WTC11 (cell line): Measurements from ENCODE around the gene ABHD10. TPM values are rescaled to one million over a fixed set of nuclear protein-coding genes. Genes with fewer than 3 reads are reported as not detected.

ENCODE experiments used
- ATAC-seq: fragments of 200-7000 bp; cut with Tn5 transposase; 2 replicates; pipeline ENCODE4 v1.10.0; 2021; ENCODE audit warnings: mild to moderate bottlenecking, moderate library complexity
- CTCF ChIA-PET: fragments of 300-600 bp; sonication (Branson Sonifier 250); formaldehyde crosslinking; loops from one replicate; lab custom pipeline; 2021; ENCODE audit warnings: antibody characterized with exemption; lab: Charles Lee
- POLR2A ChIA-PET: fragments of 350-600 bp; sonication (Branson Sonifier 250); formaldehyde crosslinking; loops from one replicate; lab custom pipeline; 2021; ENCODE audit warnings: antibody characterized with exemption; lab: Charles Lee
- DNase-seq: peaks from one replicate; pipeline ENCODE4 v3.0.0; 2021; ENCODE audit warnings: low spot score
- H3K27ac Mint-ChIP-seq: 2 replicates; pipeline ENCODE4 v1.8.0; 2021; ENCODE audit warnings: mixed read lengths
- H3K27me3 Mint-ChIP-seq: 2 replicates; pipeline ENCODE4 v1.8.0; 2021; ENCODE audit warnings: low read depth, mild to moderate bottlenecking, moderate library complexity, mixed read lengths
- H3K36me3 Mint-ChIP-seq: 2 replicates; pipeline ENCODE4 v1.8.0; 2021; ENCODE audit warnings: mixed read lengths
- H3K4me1 Mint-ChIP-seq: 2 replicates; pipeline ENCODE4 v1.8.0; 2022; ENCODE audit warnings: mixed read lengths
- H3K4me3 Mint-ChIP-seq: 2 replicates; pipeline ENCODE4 v1.8.0; 2021; ENCODE audit warnings: mild to moderate bottlenecking, moderate library complexity, mixed read lengths
- H3K9me3 Mint-ChIP-seq: 2 replicates; pipeline ENCODE4 v1.8.0; 2021; ENCODE audit warnings: mixed read lengths
- ESRRA ChIP-seq: sonication (generic); formaldehyde crosslinking; IDR thresholded peaks from 2 replicates; pipeline ENCODE4 v1.8.1; 2022; ENCODE audit warnings: mild to moderate bottlenecking, missing genetic modification reagents, borderline replicate concordance
- FOXJ3 ChIP-seq: sonication (generic); formaldehyde crosslinking; IDR thresholded peaks from 2 replicates; pipeline ENCODE4 v1.9.0; 2021; ENCODE audit warnings: missing genetic modification reagents, mild to moderate bottlenecking, borderline replicate concordance
- GTF2I ChIP-seq: fragments of 250-450 bp; sonication (Bioruptor Pico); conservative IDR thresholded peaks from 2 replicates; pipeline ENCODE4 v1.4.0; 2021; ENCODE audit warnings: mild to moderate bottlenecking
- IRF2 ChIP-seq: sonication (generic); formaldehyde crosslinking; IDR thresholded peaks from 2 replicates; pipeline ENCODE4 v1.8.0; 2022; ENCODE audit warnings: low read depth, missing genetic modification reagents, borderline replicate concordance
- NFE2L1 ChIP-seq: sonication (generic); formaldehyde crosslinking; IDR thresholded peaks from 2 replicates; pipeline ENCODE4 v1.8.1; 2023; ENCODE audit warnings: missing genetic modification reagents
- NR1H2 ChIP-seq: sonication (generic); formaldehyde crosslinking; IDR thresholded peaks from 2 replicates; pipeline ENCODE4 v1.9.0; 2021; ENCODE audit warnings: mild to moderate bottlenecking, moderate library complexity, missing genetic modification reagents
- RELA ChIP-seq: sonication (generic); formaldehyde crosslinking; IDR thresholded peaks from 2 replicates; pipeline ENCODE4 v1.8.1; 2022; ENCODE audit warnings: missing genetic modification reagents, mild to moderate bottlenecking, borderline replicate concordance
- TEAD4 ChIP-seq: sonication (generic); formaldehyde crosslinking; IDR thresholded peaks from 2 replicates; pipeline ENCODE4 v1.8.0; 2022; ENCODE audit warnings: mild to moderate bottlenecking, missing genetic modification reagents
- ZNF263 ChIP-seq: sonication (generic); formaldehyde crosslinking; IDR thresholded peaks from 2 replicates; pipeline ENCODE4 v1.8.1; 2022; ENCODE audit warnings: low read depth, mild to moderate bottlenecking, moderate library complexity, missing genetic modification reagents
- ZNF416 ChIP-seq: fragments of 250-450 bp; sonication (Bioruptor Pico); IDR thresholded peaks from 2 replicates; pipeline ENCODE4 v1.9.0; 2021; ENCODE audit warnings: mild to moderate bottlenecking, inconsistent platforms
- ZNF423 ChIP-seq: fragments of 250-450 bp; sonication (Bioruptor Pico); IDR thresholded peaks from 2 replicates; pipeline ENCODE4 v2.1.2; 2022; ENCODE audit warnings: mild to moderate bottlenecking, moderate library complexity
- total RNA-seq: library from RNA; stranded (reverse); gene quantifications from 3 replicates; pipeline ENCODE4 v1.2.3, GENCODE V29; 2021
- TF ChIP-seq, protein P1 (sequence below): sonication (generic); formaldehyde crosslinking; IDR thresholded peaks from 2 replicates; pipeline ENCODE4 v1.8.1; 2023; ENCODE audit warnings: mild to moderate bottlenecking, moderate library complexity, missing genetic modification reagents
- TF ChIP-seq, protein P2 (sequence below): sonication (generic); formaldehyde crosslinking; IDR thresholded peaks from 2 replicates; pipeline ENCODE4 v1.8.0; 2022; ENCODE audit warnings: mild to moderate bottlenecking, missing genetic modification reagents
- TF ChIP-seq, protein P3 (sequence below): fragments of 250-450 bp; sonication (Bioruptor Pico); IDR thresholded peaks from 2 replicates; pipeline ENCODE4 v1.9.0; 2021; ENCODE audit warnings: mild to moderate bottlenecking
- TF ChIP-seq, protein P4 (sequence below): sonication (generic); formaldehyde crosslinking; conservative IDR thresholded peaks from 2 replicates; pipeline ENCODE4 v1.8.1; 2022; ENCODE audit warnings: mild to moderate bottlenecking, missing genetic modification reagents
- TF ChIP-seq, protein P5 (sequence below): sonication (generic); formaldehyde crosslinking; IDR thresholded peaks from 2 replicates; pipeline ENCODE4 v1.8.1; 2022; ENCODE audit warnings: mild to moderate bottlenecking, missing genetic modification reagents, moderate library complexity, borderline replicate concordance
- TF ChIP-seq, protein P6 (sequence below): sonication (generic); formaldehyde crosslinking; conservative IDR thresholded peaks from 2 replicates; pipeline ENCODE4 v1.8.1; 2023; ENCODE audit warnings: mild to moderate bottlenecking, low read depth, missing genetic modification reagents, moderate library complexity
- TF ChIP-seq, protein P7 (sequence below): fragments of 250-450 bp; sonication (Bioruptor Pico); IDR thresholded peaks from 2 replicates; pipeline ENCODE4 v1.9.0; 2021; ENCODE audit warnings: mild to moderate bottlenecking

ABHD10 gene
- total RNA-seq, 1 experiment from 2014 or later = 27.6 TPM

DNA sequence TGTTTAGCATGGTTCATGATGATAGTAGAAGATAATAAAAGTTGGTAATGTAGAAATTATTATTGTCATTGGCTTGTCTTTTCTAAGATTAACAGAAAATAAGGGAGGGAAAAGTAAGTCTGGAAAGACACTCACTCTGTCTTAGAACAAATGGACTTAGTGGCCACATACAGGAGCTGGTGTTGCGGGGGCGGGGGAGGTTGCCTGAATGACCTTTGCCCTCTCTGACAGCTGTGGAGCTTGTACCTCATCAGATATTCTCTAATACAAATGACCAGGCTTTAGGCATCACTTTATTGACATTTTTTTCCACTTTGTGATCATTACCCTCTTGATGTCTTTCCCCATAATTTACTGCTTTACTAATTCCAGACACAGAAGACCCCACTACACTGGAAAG, 25.8 kb downstream of the ABHD10 start:
- Mint-ChIP-seq H3K27me3 (peaks cover 40% of the 10 kb centered on the region), H3K4me3 (no peak overlapping the region), H3K27ac (no peak overlapping the region), H3K9me3 (no peaks in the 10 kb centered on the region), H3K4me1 (peaks cover 17% of the 10 kb centered on the region), H3K36me3 (peaks cover 3% of the 10 kb centered on the region; the same call in 1 of the 2 replicates)
- DNase-seq = no peak
- ChIA-PET POLR2A (no interaction called here), CTCF (interaction anchor here (3.3 kb wide), 1 partner anchor 9 kb away, joined by 14 read pairs; no protein-coding TSS in a partner anchor)
- TF ChIP-seq ZNF423 (CRISPR knock-in tag) (no peak), GTF2I (no peak), NR1H2 (CRISPR knock-in tag) (no peak), ESRRA (CRISPR knock-in tag) (no peak), RELA (CRISPR knock-in tag) (no peak), ZNF416 (CRISPR knock-in tag) (no peak), FOXJ3 (CRISPR knock-in tag) (no peak), TEAD4 (CRISPR knock-in tag) (no peak), IRF2 (CRISPR knock-in tag) (no peak), ZNF263 (no peak)
- TF ChIP-seq, protein P1, sequence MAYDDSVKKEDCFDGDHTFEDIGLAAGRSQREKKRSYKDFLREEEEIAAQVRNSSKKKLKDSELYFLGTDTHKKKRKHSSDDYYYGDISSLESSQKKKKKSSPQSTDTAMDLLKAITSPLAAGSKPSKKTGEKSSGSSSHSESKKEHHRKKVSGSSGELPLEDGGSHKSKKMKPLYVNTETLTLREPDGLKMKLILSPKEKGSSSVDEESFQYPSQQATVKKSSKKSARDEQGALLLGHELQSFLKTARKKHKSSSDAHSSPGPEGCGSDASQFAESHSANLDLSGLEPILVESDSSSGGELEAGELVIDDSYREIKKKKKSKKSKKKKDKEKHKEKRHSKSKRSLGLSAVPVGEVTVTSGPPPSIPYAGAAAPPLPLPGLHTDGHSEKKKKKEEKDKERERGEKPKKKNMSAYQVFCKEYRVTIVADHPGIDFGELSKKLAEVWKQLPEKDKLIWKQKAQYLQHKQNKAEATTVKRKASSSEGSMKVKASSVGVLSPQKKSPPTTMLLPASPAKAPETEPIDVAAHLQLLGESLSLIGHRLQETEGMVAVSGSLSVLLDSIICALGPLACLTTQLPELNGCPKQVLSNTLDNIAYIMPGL (CRISPR knock-in tag) = no peak
- TF ChIP-seq, protein P2, sequence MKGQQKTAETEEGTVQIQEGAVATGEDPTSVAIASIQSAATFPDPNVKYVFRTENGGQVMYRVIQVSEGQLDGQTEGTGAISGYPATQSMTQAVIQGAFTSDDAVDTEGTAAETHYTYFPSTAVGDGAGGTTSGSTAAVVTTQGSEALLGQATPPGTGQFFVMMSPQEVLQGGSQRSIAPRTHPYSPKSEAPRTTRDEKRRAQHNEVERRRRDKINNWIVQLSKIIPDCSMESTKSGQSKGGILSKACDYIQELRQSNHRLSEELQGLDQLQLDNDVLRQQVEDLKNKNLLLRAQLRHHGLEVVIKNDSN (CRISPR knock-in tag) = no peak
- TF ChIP-seq, protein P3, sequence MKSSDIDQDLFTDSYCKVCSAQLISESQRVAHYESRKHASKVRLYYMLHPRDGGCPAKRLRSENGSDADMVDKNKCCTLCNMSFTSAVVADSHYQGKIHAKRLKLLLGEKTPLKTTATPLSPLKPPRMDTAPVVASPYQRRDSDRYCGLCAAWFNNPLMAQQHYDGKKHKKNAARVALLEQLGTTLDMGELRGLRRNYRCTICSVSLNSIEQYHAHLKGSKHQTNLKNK (CRISPR knock-in tag) = no peak
- TF ChIP-seq, protein P4, sequence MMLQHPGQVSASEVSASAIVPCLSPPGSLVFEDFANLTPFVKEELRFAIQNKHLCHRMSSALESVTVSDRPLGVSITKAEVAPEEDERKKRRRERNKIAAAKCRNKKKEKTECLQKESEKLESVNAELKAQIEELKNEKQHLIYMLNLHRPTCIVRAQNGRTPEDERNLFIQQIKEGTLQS (CRISPR knock-in tag) = no peak
- TF ChIP-seq, protein P5, sequence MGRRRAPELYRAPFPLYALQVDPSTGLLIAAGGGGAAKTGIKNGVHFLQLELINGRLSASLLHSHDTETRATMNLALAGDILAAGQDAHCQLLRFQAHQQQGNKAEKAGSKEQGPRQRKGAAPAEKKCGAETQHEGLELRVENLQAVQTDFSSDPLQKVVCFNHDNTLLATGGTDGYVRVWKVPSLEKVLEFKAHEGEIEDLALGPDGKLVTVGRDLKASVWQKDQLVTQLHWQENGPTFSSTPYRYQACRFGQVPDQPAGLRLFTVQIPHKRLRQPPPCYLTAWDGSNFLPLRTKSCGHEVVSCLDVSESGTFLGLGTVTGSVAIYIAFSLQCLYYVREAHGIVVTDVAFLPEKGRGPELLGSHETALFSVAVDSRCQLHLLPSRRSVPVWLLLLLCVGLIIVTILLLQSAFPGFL (CRISPR knock-in tag) = no peak
- no peak for ATAC-seq

DNA sequence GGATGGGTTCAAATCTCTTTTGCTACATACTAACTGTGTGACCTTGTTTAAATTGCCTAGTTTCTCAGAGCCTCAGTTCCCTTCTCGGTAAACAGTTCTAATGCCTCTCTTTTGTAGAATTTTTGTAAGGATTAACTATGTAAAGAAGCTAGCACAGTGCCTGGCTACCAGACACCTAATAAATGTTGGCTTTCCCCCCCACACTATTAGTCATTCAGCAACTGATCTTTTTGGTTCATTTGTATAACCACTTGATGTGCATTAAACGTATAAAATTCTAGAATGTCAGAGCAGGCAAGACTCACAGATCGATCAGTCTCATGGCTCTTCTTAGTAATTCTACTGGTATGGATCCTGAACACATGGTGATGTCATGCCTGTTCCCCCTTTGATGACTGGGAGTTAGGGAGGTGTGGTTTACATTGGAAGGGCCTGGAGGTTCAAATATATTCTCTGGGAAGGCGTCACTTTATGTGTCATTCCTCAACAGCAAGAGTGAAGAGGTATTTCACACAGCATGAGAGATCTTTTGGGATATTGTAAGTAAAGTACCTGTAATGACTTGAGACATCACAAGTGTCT, 26.4 kb downstream of the ABHD10 start:
- no peak for DNase-seq
- TF ChIP-seq, protein P6, sequence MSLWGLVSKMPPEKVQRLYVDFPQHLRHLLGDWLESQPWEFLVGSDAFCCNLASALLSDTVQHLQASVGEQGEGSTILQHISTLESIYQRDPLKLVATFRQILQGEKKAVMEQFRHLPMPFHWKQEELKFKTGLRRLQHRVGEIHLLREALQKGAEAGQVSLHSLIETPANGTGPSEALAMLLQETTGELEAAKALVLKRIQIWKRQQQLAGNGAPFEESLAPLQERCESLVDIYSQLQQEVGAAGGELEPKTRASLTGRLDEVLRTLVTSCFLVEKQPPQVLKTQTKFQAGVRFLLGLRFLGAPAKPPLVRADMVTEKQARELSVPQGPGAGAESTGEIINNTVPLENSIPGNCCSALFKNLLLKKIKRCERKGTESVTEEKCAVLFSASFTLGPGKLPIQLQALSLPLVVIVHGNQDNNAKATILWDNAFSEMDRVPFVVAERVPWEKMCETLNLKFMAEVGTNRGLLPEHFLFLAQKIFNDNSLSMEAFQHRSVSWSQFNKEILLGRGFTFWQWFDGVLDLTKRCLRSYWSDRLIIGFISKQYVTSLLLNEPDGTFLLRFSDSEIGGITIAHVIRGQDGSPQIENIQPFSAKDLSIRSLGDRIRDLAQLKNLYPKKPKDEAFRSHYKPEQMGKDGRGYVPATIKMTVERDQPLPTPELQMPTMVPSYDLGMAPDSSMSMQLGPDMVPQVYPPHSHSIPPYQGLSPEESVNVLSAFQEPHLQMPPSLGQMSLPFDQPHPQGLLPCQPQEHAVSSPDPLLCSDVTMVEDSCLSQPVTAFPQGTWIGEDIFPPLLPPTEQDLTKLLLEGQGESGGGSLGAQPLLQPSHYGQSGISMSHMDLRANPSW (CRISPR knock-in tag) = no peak
- TF ChIP-seq RELA (CRISPR knock-in tag) (no peak), ZNF416 (CRISPR knock-in tag) (no peak), NR1H2 (CRISPR knock-in tag) (no peak), NFE2L1 (CRISPR knock-in tag) (no peak)
- TF ChIP-seq, protein P5 (CRISPR knock-in tag) = no peak
- TF ChIP-seq, protein P7, sequence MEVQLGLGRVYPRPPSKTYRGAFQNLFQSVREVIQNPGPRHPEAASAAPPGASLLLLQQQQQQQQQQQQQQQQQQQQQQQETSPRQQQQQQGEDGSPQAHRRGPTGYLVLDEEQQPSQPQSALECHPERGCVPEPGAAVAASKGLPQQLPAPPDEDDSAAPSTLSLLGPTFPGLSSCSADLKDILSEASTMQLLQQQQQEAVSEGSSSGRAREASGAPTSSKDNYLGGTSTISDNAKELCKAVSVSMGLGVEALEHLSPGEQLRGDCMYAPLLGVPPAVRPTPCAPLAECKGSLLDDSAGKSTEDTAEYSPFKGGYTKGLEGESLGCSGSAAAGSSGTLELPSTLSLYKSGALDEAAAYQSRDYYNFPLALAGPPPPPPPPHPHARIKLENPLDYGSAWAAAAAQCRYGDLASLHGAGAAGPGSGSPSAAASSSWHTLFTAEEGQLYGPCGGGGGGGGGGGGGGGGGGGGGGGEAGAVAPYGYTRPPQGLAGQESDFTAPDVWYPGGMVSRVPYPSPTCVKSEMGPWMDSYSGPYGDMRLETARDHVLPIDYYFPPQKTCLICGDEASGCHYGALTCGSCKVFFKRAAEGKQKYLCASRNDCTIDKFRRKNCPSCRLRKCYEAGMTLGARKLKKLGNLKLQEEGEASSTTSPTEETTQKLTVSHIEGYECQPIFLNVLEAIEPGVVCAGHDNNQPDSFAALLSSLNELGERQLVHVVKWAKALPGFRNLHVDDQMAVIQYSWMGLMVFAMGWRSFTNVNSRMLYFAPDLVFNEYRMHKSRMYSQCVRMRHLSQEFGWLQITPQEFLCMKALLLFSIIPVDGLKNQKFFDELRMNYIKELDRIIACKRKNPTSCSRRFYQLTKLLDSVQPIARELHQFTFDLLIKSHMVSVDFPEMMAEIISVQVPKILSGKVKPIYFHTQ (CRISPR knock-in tag) = no peak
- TF ChIP-seq, all 79 proteins: peak for 0
- CTCF ChIA-PET = interaction anchor here (3.3 kb wide), 1 partner anchor 8 kb away, joined by 14 read pairs; no protein-coding TSS in a partner anchor
- POLR2A ChIA-PET = no interaction called here
- no peak for ATAC-seq
- H3K4me3 Mint-ChIP-seq = no peak overlapping the region
- peaks cover 3% of the 10 kb centered on the region; the same call in 1 of the 2 replicates for H3K36me3 Mint-ChIP-seq
- H3K4me1 Mint-ChIP-seq = peaks cover 13% of the 10 kb centered on the region
- H3K27me3 Mint-ChIP-seq = peaks cover 35% of the 10 kb centered on the region
- no peaks in the 10 kb centered on the region for H3K9me3 Mint-ChIP-seq
- H3K27ac Mint-ChIP-seq = no peak overlapping the region
